Measurements from ENCODE around the gene RHBDD1.

Gene RHBDD1

GRCh38 chr2:226932443-226932842 lies 96.6 kb downstream of the RHBDD1 start:
- no peak for DNase-seq (ENCODE audit: low spot score)

GRCh38 chr2:226934546-226935201 lies 98.8 kb downstream of the RHBDD1 start:
- DNase-seq (ENCODE audit: low spot score): peak; percentile 9

- DNase-seq (ENCODE audit: low spot score): no peak
Observed at GRCh38 chr2:226943862-226944620, 108.2 kb downstream of the RHBDD1 start.

GRCh38 chr2:226953206-226953605 lies 117.4 kb downstream of the RHBDD1 start:
- no peak for DNase-seq (ENCODE audit: low spot score)

- no peak for DNase-seq (ENCODE audit: low spot score)
Observed at GRCh38 chr2:226953826-226954225, 118.0 kb downstream of the RHBDD1 start.

GRCh38 chr2:226956659-226957058 lies 120.8 kb downstream of the RHBDD1 start:
- no peak for DNase-seq (ENCODE audit: low spot score)

- no peak for DNase-seq (ENCODE audit: low spot score)
Observed at GRCh38 chr2:226959418-226959817, 123.6 kb downstream of the RHBDD1 start.

GRCh38 chr2:226962176-226962773 lies 126.4 kb downstream of the RHBDD1 start:
- no peak for DNase-seq (ENCODE audit: low spot score)

GRCh38 chr2:226963528-226963927 lies 127.7 kb downstream of the RHBDD1 start:
- DNase-seq (ENCODE audit: low spot score): no peak

- no peak for DNase-seq (ENCODE audit: low spot score)
Observed at GRCh38 chr2:226965376-226965775, 129.5 kb downstream of the RHBDD1 start.

GRCh38 chr2:226969417-226970080 lies 133.7 kb downstream of the RHBDD1 start:
- no peak for DNase-seq (ENCODE audit: low spot score)

GRCh38 chr2:226970362-226970761 lies 134.5 kb downstream of the RHBDD1 start:
- DNase-seq (ENCODE audit: low spot score): no peak

- no peak for DNase-seq (ENCODE audit: low spot score)
Observed at GRCh38 chr2:226971084-226971483, 135.2 kb downstream of the RHBDD1 start.

GRCh38 chr2:226971770-226972169 lies 135.9 kb downstream of the RHBDD1 start:
- no peak for DNase-seq (ENCODE audit: low spot score)

- DNase-seq (ENCODE audit: low spot score): no peak
Observed at GRCh38 chr2:226973816-226974215, 138.0 kb downstream of the RHBDD1 start.

GRCh38 chr2:226977775-226978190 lies 141.9 kb downstream of the RHBDD1 start:
- peak; percentile 24 for DNase-seq (ENCODE audit: low spot score)

GRCh38 chr2:226978300-226978699 lies 142.4 kb downstream of the RHBDD1 start:
- DNase-seq (ENCODE audit: low spot score): no peak

GRCh38 chr2:226979004-226979403 lies 143.2 kb downstream of the RHBDD1 start:
- DNase-seq (ENCODE audit: low spot score): peak; percentile 77

- DNase-seq (ENCODE audit: low spot score): no peak
Observed at GRCh38 chr2:226981791-226982326, 146.0 kb downstream of the RHBDD1 start.

GRCh38 chr2:226983895-226984749 lies 148.3 kb downstream of the RHBDD1 start:
- peak; percentile 43 for DNase-seq (ENCODE audit: low spot score)

All from pons (tissue), 1 donor.